Measurements from ENCODE around the gene SHC2. TPM values are rescaled to one million over a fixed set of nuclear protein-coding genes. Genes with fewer than 3 reads are reported as not detected.
A peak's percentile ranks its signal among the peaks of the same experiment; 100 is the strongest.

The SHC2 gene
- total and polyA plus RNA-seq, 2 of the 13 experiments (the other 11 are each of a cell fraction or from before 2014, with no cell fraction given), result 9.0 to 18.3 TPM

- TF ChIP-seq CSRNP1 (CRISPR knock-in tag; IDR thresholded peaks at IDR 0.05) (peak; percentile 76; the same call in 1 of the 2 replicates), SIX1 (CRISPR knock-in tag; IDR thresholded peaks at IDR 0.05; ENCODE audit: borderline replicate concordance) (no peak), ZMYM3 (CRISPR knock-in tag; IDR thresholded peaks at IDR 0.05) (no peak), DNMT3B (CRISPR knock-in tag; conservative IDR thresholded peaks at IDR 0.05) (no peak), ZNF713 (CRISPR knock-in tag; IDR thresholded peaks at IDR 0.05) (no peak), ONECUT2 (CRISPR knock-in tag; IDR thresholded peaks at IDR 0.05) (peak; percentile 99), ZFP36 (IDR thresholded peaks at IDR 0.05; ENCODE audit: borderline replicate concordance, low read depth, low read length, partially characterized antibody) (no peak), ELF3 (CRISPR knock-in tag; IDR thresholded peaks at IDR 0.05) (peak; percentile 55), ZNF282 (IDR thresholded peaks at IDR 0.05; ENCODE audit: partially characterized antibody) (no peak), CBX2 (IDR thresholded peaks at IDR 0.05; ENCODE audit: low read depth, low read length) (no peak), CBX2 (CRISPR knock-in tag; IDR thresholded peaks at IDR 0.05; ENCODE audit: low read depth) (no peak), ZNF12 (CRISPR knock-in tag; IDR thresholded peaks at IDR 0.05) (peak; percentile 54; the same call in 1 of the 2 replicates), MTA1 (CRISPR knock-in tag; IDR thresholded peaks at IDR 0.05; ENCODE audit: borderline replicate concordance) (peak; percentile 84; the same call in 1 of the 2 replicates), RFX1 (IDR thresholded peaks at IDR 0.05) (no peak), ZNF589 (CRISPR knock-in tag; conservative IDR thresholded peaks at IDR 0.05) (0 out of 2 replicates have a peak, but pooled peaks have one; percentile 51), ZBTB46 (CRISPR knock-in tag; IDR thresholded peaks at IDR 0.05; ENCODE audit: borderline replicate concordance) (0 out of 2 replicates have a peak, but pooled peaks have one; percentile 60)
- TF ChIP-seq, protein P1, sequence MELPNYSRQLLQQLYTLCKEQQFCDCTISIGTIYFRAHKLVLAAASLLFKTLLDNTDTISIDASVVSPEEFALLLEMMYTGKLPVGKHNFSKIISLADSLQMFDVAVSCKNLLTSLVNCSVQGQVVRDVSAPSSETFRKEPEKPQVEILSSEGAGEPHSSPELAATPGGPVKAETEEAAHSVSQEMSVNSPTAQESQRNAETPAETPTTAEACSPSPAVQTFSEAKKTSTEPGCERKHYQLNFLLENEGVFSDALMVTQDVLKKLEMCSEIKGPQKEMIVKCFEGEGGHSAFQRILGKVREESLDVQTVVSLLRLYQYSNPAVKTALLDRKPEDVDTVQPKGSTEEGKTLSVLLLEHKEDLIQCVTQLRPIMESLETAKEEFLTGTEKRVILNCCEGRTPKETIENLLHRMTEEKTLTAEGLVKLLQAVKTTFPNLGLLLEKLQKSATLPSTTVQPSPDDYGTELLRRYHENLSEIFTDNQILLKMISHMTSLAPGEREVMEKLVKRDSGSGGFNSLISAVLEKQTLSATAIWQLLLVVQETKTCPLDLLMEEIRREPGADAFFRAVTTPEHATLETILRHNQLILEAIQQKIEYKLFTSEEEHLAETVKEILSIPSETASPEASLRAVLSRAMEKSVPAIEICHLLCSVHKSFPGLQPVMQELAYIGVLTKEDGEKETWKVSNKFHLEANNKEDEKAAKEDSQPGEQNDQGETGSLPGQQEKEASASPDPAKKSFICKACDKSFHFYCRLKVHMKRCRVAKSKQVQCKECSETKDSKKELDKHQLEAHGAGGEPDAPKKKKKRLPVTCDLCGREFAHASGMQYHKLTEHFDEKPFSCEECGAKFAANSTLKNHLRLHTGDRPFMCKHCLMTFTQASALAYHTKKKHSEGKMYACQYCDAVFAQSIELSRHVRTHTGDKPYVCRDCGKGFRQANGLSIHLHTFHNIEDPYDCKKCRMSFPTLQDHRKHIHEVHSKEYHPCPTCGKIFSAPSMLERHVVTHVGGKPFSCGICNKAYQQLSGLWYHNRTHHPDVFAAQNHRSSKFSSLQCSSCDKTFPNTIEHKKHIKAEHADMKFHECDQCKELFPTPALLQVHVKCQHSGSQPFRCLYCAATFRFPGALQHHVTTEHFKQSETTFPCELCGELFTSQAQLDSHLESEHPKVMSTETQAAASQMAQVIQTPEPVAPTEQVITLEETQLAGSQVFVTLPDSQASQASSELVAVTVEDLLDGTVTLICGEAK (IDR thresholded peaks at IDR 0.05), result no peak
- TF ChIP-seq, protein P1 (CRISPR knock-in tag; IDR thresholded peaks at IDR 0.05), result no peak
Observed at GRCh38 chr19:461721-462551, 1.1 kb upstream of the SHC2 start (continued).
